ENCODE measurements around the gene SRA1. TPM values are rescaled to one million over a fixed set of nuclear protein-coding genes. Genes with fewer than 3 reads are reported as not detected.
A peak's percentile ranks its signal among the peaks of the same experiment; 100 is the strongest.

SRA1 gene
- total RNA-seq (2021; fragmentation: NEBNext Ultra II Directional; extraction: Animal tissue kit (Norgen Biotek cat#: 25700)) (34.3 and 39.4 TPM in 2 replicates), polyA plus RNA-seq (2011; rRNA removed) (26.0 and 27.4 TPM in 2 replicates), polyA minus RNA-seq (2011; rRNA and poly(A)+ RNA removed) (14.1 and 15.8 TPM in 2 replicates)
- 27.9 TPM for polyA plus RNA-seq (2011; cell fraction: cytosol; rRNA removed)
- polyA plus RNA-seq (2011; cell fraction: nucleus; rRNA removed), result 30.0 TPM
- 31.2 to 41.2 TPM (median 38.2 TPM) in 4 replicates for polyA plus RNA-seq (2012, experiment 1 of 2)
- 44.7 TPM for polyA plus RNA-seq (2012, experiment 2 of 2)
- 27.7 TPM for polyA plus RNA-seq (2013, experiment 1 of 2)
- 26.5 TPM for polyA plus RNA-seq (2013, experiment 2 of 2)
- polyA minus RNA-seq (2011; cell fraction: cytosol; rRNA and poly(A)+ RNA removed), result 21.0 TPM
- 19.8 TPM for polyA minus RNA-seq (2011; cell fraction: nucleus; rRNA and poly(A)+ RNA removed)
- long read RNA-seq, experiment 1, transcript SRA1-205 (4 exons, 1,466 nt), result minor isoform, 8 of 54 reads
- long read RNA-seq, experiment 1, transcript SRA1-201 (5 exons, 2,107 nt), result major isoform, 18 of 54 reads
- long read RNA-seq, experiment 1, partial matches to known transcripts, result 19 of 54 reads
- long read RNA-seq, experiment 1, other reads (novel, unspliced or antisense), result 8 of 54 reads
- long read RNA-seq, experiment 2, transcript SRA1-205 (4 exons, 1,466 nt), result minor isoform, 27 of 119 reads
- long read RNA-seq, experiment 2, transcript SRA1-201 (5 exons, 2,107 nt), result major isoform, 83 of 119 reads
- long read RNA-seq, experiment 2, partial matches to known transcripts, result 0 of 119 reads
- long read RNA-seq, experiment 2, other reads (novel, unspliced or antisense), result 5 of 119 reads

DNA sequence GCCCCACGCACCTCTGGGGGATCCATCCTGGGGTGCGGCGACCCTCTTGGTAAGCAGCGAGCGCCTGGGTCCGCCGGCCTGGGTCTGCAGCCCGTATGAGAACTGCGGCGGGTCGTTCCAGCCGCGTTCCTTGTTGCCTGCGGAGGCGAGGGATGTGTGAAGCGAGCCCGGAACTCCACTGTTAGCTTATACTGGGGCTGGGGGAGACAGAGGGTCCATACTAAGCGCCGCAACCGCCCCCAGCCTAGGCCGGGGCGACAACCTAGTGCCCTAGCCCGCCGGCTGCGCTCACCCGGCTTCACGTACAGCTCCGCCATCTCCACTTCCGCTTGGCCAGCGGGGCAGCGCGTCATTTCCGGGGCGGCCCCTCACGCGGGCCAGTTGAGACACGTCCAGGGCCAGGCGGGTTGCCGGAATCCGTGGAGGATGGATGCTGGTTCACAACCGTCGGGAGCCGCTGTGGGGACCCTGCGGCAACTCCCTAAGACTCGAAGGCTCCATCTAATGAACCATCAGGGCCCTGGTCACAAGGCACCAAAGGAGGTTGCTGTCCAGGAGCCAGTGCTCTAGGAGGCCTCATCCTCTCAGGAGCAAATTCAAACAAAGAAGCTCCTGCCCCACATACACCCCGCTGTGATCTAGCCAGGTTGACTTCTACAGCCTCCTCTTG lies at the start of gene SRA1:
SRA1 (minus strand) TSS at position 338 of the 670 bp plus-strand sequence; CDS start at position 317, 21 bp downstream.
- peaks cover 0 to 5% of the 10 kb centered on the region in 2 experiments for H4K20me1 ChIP-seq (replicated peaks in 1 of 2; ENCODE audit: control insufficient read depth in 1 of 2, insufficient read depth in 2 of 2, low read length in 2 of 2)
- peak within 1 kb of the TSS; percentile 94 for H2BK12ac ChIP-seq (ENCODE audit: low read depth, low read length)
- DNase-seq (ENCODE audit: low read depth in 1 of 2, low spot score in 2 of 2), result peak; percentile 61 to 95
- peak within 1 kb of the TSS; percentile 85 for H3K56ac ChIP-seq (replicated peaks; ENCODE audit: insufficient read length, low read depth, low read length)
- H2BK15ac ChIP-seq (ENCODE audit: low read length), result peak within 1 kb of the TSS; percentile 99
- H3K27ac ChIP-seq (ENCODE audit: low read depth, low read length), result peak within 1 kb of the TSS; percentile 85
- CTCF ChIA-PET (ENCODE audit: partially characterized antibody), result interaction anchor here (1.9 to 3.4 kb wide), 2 partner anchors 9 to 78 kb away, joined by 12 to 19 read pairs; partner anchors contain the start of gene EIF4EBP3
- peak within 1 kb of the TSS; percentile 89 for H4K5ac ChIP-seq (ENCODE audit: insufficient read length, low read depth, low read length)
- peak within 1 kb of the TSS; percentile 65 for H2BK120ac ChIP-seq (replicated peaks; ENCODE audit: low read depth, low read length)
- no peak within 1 kb of the TSS for H3K23ac ChIP-seq (ENCODE audit: insufficient read length)
- H3K9ac ChIP-seq (replicated peaks in 1 of 4; ENCODE audit: extremely low read depth in 1 of 4, low read depth in 3 of 4, low read length in 3 of 4), result peak within 1 kb of the TSS; percentile 69 to 91 (median 78)
- no peaks in the 10 kb centered on the region for H3K9me3 ChIP-seq (ENCODE audit: insufficient read depth in 2 of 2, low read depth in 1 of 2, low read length in 1 of 2)
- peaks cover 0 to 6% (median 5%) of the 10 kb centered on the region in 4 experiments; a peak in 4 of 7 replicates for H3K4me1 ChIP-seq (replicated peaks in 1 of 4; ENCODE audit: control insufficient read depth in 3 of 4, insufficient read depth in 4 of 4, low read length in 3 of 4)
- peak within 1 kb of the TSS; percentile 86; the same call in 1 of the 2 replicates for H2BK20ac ChIP-seq (ENCODE audit: low read length)
- H3K79me1 ChIP-seq (ENCODE audit: low read depth, low read length), result peaks cover 5% of the 10 kb centered on the region
- no peaks in the 10 kb centered on the region for H3K27me3 ChIP-seq (replicated peaks in 1 of 4; ENCODE audit: control insufficient read depth in 3 of 4, extremely low read depth in 1 of 4, insufficient read depth in 3 of 4, low read length in 3 of 4)
- POLR2A ChIA-PET (ENCODE audit: partially characterized antibody), result interaction anchor here (0.6 to 10.8 kb wide), 15 partner anchors 10 to 403 kb away, joined by 3 to 191 read pairs (median 5); partner anchors contain the start of genes ANKHD1, DND1, EIF4EBP3 and HARS1
- no peak within 1 kb of the TSS for H3K14ac ChIP-seq (ENCODE audit: insufficient read length)
- H3K4me2 ChIP-seq (ENCODE audit: insufficient read depth in 1 of 2, low read depth in 2 of 2, low read length in 2 of 2), result peak within 1 kb of the TSS; percentile 66 to 82
- H2AK5ac ChIP-seq (ENCODE audit: low read depth, low read length), result peak within 1 kb of the TSS; percentile 98
- 3% methylated on average over 46 of the region's 46 CpGs; no CpG with 5 or more reads in 1 of the 2 experiments for WGBS, 2 experiments (ENCODE audit: extremely low coverage in 1 of 2, insufficient coverage in 1 of 2, insufficient read length in 1 of 2, insufficient replicate concordance in 2 of 2, low coverage in 1 of 2, low lambda C conversion rate in 2 of 2, missing lambda C conversion rate in 1 of 2)
- peaks cover 7% of the 10 kb centered on the region; the same call in 1 of the 2 replicates for H3K23me2 ChIP-seq (ENCODE audit: low read depth, low read length)
- peak within 1 kb of the TSS; percentile 61 to 93 (median 64) for H3K4me3 ChIP-seq (ENCODE audit: extremely low read depth in 1 of 4, insufficient read depth in 2 of 4, low read depth in 3 of 4, low read length in 4 of 4)
- peaks cover 0 to 2% (median 0%) of the 10 kb centered on the region in 4 experiments; a peak in 2 of 8 replicates for H3K36me3 ChIP-seq (ENCODE audit: control insufficient read depth in 2 of 4, insufficient read depth in 4 of 4, low read length in 3 of 4)
- H4K91ac ChIP-seq (replicated peaks; ENCODE audit: insufficient read length, low read length), result peak within 1 kb of the TSS; percentile 90
- H2BK5ac ChIP-seq (ENCODE audit: low read depth, low read length), result peak within 1 kb of the TSS; percentile 91
- peak within 1 kb of the TSS; percentile 89 for H3K4ac ChIP-seq (replicated peaks; ENCODE audit: insufficient read length, low read depth, low read length)
- FAIRE-seq, result no peak
- peak within 1 kb of the TSS; percentile 98 for H3K18ac ChIP-seq (ENCODE audit: extremely low read depth, low read length)
- no peak within 1 kb of the TSS for H2AFZ ChIP-seq (ENCODE audit: low read length)
- peaks cover 9 to 39% of the 10 kb centered on the region in 2 experiments; a peak in 3 of 4 replicates for H3K79me2 ChIP-seq (ENCODE audit: control insufficient read depth in 1 of 2, insufficient read depth in 2 of 2, low read length in 2 of 2)
- H4K8ac ChIP-seq (ENCODE audit: extremely low read depth, insufficient read depth, low read length), result peak within 1 kb of the TSS; percentile 98
- peak; percentile 97 to 98 for TF ChIP-seq POLR2A (IDR thresholded peaks at IDR 0.05; ENCODE audit: control extremely low read depth in 1 of 2, low read depth in 2 of 2, low read length in 2 of 2)
- TF ChIP-seq SP1 (IDR thresholded peaks at IDR 0.05; ENCODE audit: low read depth, low read length), result no peak; the same call in 1 of the 2 replicates
- no peak for TF ChIP-seq SRF (IDR thresholded peaks at IDR 0.05; ENCODE audit: low read depth, low read length)
- peak; percentile 96 for TF ChIP-seq PHF8 (conservative IDR thresholded peaks at IDR 0.05; ENCODE audit: low read depth, low read length)
- TF ChIP-seq ASH2L (IDR thresholded peaks at IDR 0.05; ENCODE audit: low read length), result peak; percentile 60
- TF ChIP-seq, protein P1, sequence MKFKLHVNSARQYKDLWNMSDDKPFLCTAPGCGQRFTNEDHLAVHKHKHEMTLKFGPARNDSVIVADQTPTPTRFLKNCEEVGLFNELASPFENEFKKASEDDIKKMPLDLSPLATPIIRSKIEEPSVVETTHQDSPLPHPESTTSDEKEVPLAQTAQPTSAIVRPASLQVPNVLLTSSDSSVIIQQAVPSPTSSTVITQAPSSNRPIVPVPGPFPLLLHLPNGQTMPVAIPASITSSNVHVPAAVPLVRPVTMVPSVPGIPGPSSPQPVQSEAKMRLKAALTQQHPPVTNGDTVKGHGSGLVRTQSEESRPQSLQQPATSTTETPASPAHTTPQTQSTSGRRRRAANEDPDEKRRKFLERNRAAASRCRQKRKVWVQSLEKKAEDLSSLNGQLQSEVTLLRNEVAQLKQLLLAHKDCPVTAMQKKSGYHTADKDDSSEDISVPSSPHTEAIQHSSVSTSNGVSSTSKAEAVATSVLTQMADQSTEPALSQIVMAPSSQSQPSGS (IDR thresholded peaks at IDR 0.05; ENCODE audit: low read length), result peak; percentile 59; the same call in 1 of the 2 replicates
- TF ChIP-seq POLR2AphosphoS5 (IDR thresholded peaks at IDR 0.05; ENCODE audit: low read depth, low read length), result peak; percentile 96

All from H1 (cell line).